ENCODE data around the gene GULP1.
A peak's percentile ranks its signal among the peaks of the same experiment; 100 is the strongest.

Gene GULP1

GRCh38 chr2:188294352-188294926, 2.8 kb downstream of the GULP1 start:
- peaks cover 12% of the 10 kb centered on the region for H3K4me1 ChIP-seq (ENCODE audit: control insufficient read depth, insufficient read depth, low read length)
- no peaks in the 10 kb centered on the region for H3K9me3 ChIP-seq (ENCODE audit: control insufficient read depth, insufficient read depth, low read depth, low read length)
- peak overlapping the region; percentile 82 for H3K4me3 ChIP-seq (ENCODE audit: low read depth, low read length)
- CTCF ChIA-PET, result interaction anchor here (0.6 to 1.6 kb wide), 5 partner anchors 75 to 714 kb away, joined by 3 to 5 read pairs (median 3); no protein-coding TSS in a partner anchor
- no peaks in the 10 kb centered on the region for H3K36me3 ChIP-seq (ENCODE audit: control insufficient read depth in 2 of 2, insufficient read depth in 1 of 2, low read length in 2 of 2)
- H3K27ac ChIP-seq (ENCODE audit: extremely low read depth, low read depth, low read length), result peak overlapping the region; percentile 88
- POLR2A ChIA-PET, result interaction anchor here (1.2 to 3.1 kb wide), 2 partner anchors 9 to 75 kb away, joined by 4 to 22 read pairs; no protein-coding TSS in a partner anchor
- TF ChIP-seq ZNF23 (tag by site-specific recombination; IDR thresholded peaks at IDR 0.05; ENCODE audit: borderline replicate concordance) (no peak), ZXDB (tag by site-specific recombination; IDR thresholded peaks at IDR 0.05) (no peak), PRDM1 (tag by site-specific recombination; IDR thresholded peaks at IDR 0.05) (0 out of 2 replicates have a peak, but pooled peaks have one; percentile 14), ZNF776 (tag by site-specific recombination; IDR thresholded peaks at IDR 0.05; ENCODE audit: borderline replicate concordance) (no peak)
- TF ChIP-seq, protein P1, sequence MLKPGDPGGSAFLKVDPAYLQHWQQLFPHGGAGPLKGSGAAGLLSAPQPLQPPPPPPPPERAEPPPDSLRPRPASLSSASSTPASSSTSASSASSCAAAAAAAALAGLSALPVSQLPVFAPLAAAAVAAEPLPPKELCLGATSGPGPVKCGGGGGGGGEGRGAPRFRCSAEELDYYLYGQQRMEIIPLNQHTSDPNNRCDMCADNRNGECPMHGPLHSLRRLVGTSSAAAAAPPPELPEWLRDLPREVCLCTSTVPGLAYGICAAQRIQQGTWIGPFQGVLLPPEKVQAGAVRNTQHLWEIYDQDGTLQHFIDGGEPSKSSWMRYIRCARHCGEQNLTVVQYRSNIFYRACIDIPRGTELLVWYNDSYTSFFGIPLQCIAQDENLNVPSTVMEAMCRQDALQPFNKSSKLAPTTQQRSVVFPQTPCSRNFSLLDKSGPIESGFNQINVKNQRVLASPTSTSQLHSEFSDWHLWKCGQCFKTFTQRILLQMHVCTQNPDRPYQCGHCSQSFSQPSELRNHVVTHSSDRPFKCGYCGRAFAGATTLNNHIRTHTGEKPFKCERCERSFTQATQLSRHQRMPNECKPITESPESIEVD (tag by site-specific recombination; IDR thresholded peaks at IDR 0.05), result peak; percentile 80

- Histone ChIP-seq H3K4me1 (ENCODE audit: control insufficient read depth, insufficient read depth, low read length) (peaks cover 12% of the 10 kb centered on the region), H3K36me3 (ENCODE audit: control insufficient read depth in 2 of 2, insufficient read depth in 1 of 2, low read length in 2 of 2) (no peaks in the 10 kb centered on the region), H3K27ac (ENCODE audit: extremely low read depth, low read depth, low read length) (0 out of 2 replicates have a peak overlapping the region, but pooled peaks have one; percentile 88), H3K4me3 (ENCODE audit: low read depth, low read length) (no peak overlapping the region; the same call in 1 of the 2 replicates), H3K9me3 (ENCODE audit: control insufficient read depth, insufficient read depth, low read depth, low read length) (no peaks in the 10 kb centered on the region)
- no peak for TF ChIP-seq ZNF350 (tag by site-specific recombination; IDR thresholded peaks at IDR 0.05)
- TF ChIP-seq, protein P1 (tag by site-specific recombination; IDR thresholded peaks at IDR 0.05), result peak; percentile 70
- TF ChIP-seq GLIS2 (tag by site-specific recombination; IDR thresholded peaks at IDR 0.05), result no peak
- TF ChIP-seq ZBTB44 (tag by site-specific recombination; IDR thresholded peaks at IDR 0.05), result 0 out of 2 replicates have a peak, but pooled peaks have one; percentile 52
- TF ChIP-seq ZNF677 (tag by site-specific recombination; IDR thresholded peaks at IDR 0.05), result no peak
- no peak for TF ChIP-seq KLF8 (tag by site-specific recombination; IDR thresholded peaks at IDR 0.05)
- CTCF ChIA-PET, result interaction anchor here (0.6 to 1.6 kb wide), 2 partner anchors 74 to 78 kb away, joined by 3 to 5 read pairs; no protein-coding TSS in a partner anchor
- POLR2A ChIA-PET, result no interaction called here
Measured at GRCh38 chr2:188295067-188295685, 3.5 kb downstream of the GULP1 start.

GRCh38 chr2:188297978-188298377, 6.3 kb downstream of the GULP1 start:
- no peak for TF ChIP-seq ZNF76 (tag by site-specific recombination; IDR thresholded peaks at IDR 0.05; ENCODE audit: borderline replicate concordance, low read depth)
- TF ChIP-seq ZNF580 (tag by site-specific recombination; IDR thresholded peaks at IDR 0.05), result no peak
- TF ChIP-seq ZBTB48 (tag by site-specific recombination; IDR thresholded peaks at IDR 0.05), result no peak
- no peak for TF ChIP-seq ZNF202 (tag by site-specific recombination; IDR thresholded peaks at IDR 0.05; ENCODE audit: borderline replicate concordance)
- TF ChIP-seq, protein P2, sequence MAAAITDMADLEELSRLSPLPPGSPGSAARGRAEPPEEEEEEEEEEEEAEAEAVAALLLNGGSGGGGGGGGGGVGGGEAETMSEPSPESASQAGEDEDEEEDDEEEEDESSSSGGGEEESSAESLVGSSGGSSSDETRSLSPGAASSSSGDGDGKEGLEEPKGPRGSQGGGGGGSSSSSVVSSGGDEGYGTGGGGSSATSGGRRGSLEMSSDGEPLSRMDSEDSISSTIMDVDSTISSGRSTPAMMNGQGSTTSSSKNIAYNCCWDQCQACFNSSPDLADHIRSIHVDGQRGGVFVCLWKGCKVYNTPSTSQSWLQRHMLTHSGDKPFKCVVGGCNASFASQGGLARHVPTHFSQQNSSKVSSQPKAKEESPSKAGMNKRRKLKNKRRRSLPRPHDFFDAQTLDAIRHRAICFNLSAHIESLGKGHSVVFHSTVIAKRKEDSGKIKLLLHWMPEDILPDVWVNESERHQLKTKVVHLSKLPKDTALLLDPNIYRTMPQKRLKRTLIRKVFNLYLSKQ (tag by site-specific recombination; IDR thresholded peaks at IDR 0.05; ENCODE audit: borderline replicate concordance), result no peak
- no peak for TF ChIP-seq SP2 (tag by site-specific recombination; IDR thresholded peaks at IDR 0.05)
- TF ChIP-seq OSR2 (tag by site-specific recombination; IDR thresholded peaks at IDR 0.05), result no peak
- no peak for TF ChIP-seq SETDB1 (IDR thresholded peaks at IDR 0.05; ENCODE audit: insufficient read length, low read length)
- no peak for TF ChIP-seq ZBTB20 (tag by site-specific recombination; IDR thresholded peaks at IDR 0.05)
- TF ChIP-seq ZNF266 (tag by site-specific recombination; IDR thresholded peaks at IDR 0.05; ENCODE audit: low read depth), result no peak
- Histone ChIP-seq H3K9me3 (ENCODE audit: control insufficient read depth, insufficient read depth, low read depth, low read length) (no peaks in the 10 kb centered on the region), H3K36me3 (ENCODE audit: control insufficient read depth in 2 of 2, insufficient read depth in 1 of 2, low read length in 2 of 2) (no peaks in the 10 kb centered on the region), H3K4me1 (ENCODE audit: control insufficient read depth, insufficient read depth, low read length) (peaks cover 8% of the 10 kb centered on the region; the same call in 1 of the 2 replicates), H3K4me3 (ENCODE audit: low read depth, low read length) (no peak overlapping the region), H3K27ac (ENCODE audit: extremely low read depth, low read depth, low read length) (no peak overlapping the region)
- ChIA-PET POLR2A (no interaction called here), CTCF (interaction anchor here (0.6 to 0.7 kb wide), 2 partner anchors 129 to 1699 kb away, joined by 3 read pairs; no protein-coding TSS in a partner anchor)

All from HEK293 (cell line).